LNCAP (cell line): Measurements from ENCODE around the gene RSPH1.

Experiments
- TF ChIP-seq, protein P1 (sequence below): fragments of 450-650 bp; IDR thresholded peaks from 2 replicates; pipeline ENCODE4 v1.5.1; 2017; ENCODE audit warnings: mild to moderate bottlenecking

RSPH1 gene

DNA sequence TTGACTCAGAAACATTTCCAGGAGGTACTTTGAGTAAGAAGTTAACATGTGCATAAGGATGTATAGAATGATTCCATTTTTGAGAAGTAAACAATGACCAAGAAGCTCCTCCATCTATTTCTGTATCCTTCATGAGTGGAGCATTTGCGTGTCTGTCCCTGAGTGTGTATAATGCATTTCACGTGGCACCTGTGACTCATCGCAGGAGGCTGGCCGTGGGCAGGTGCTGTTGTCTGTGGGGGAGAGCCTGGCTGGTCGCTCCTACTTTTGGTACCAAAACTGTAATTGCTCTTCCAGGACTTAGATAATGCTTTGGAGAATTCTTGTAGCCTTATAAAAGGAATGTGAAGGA lies 34.1 kb upstream of the RSPH1 start:
- TF ChIP-seq, protein P1, sequence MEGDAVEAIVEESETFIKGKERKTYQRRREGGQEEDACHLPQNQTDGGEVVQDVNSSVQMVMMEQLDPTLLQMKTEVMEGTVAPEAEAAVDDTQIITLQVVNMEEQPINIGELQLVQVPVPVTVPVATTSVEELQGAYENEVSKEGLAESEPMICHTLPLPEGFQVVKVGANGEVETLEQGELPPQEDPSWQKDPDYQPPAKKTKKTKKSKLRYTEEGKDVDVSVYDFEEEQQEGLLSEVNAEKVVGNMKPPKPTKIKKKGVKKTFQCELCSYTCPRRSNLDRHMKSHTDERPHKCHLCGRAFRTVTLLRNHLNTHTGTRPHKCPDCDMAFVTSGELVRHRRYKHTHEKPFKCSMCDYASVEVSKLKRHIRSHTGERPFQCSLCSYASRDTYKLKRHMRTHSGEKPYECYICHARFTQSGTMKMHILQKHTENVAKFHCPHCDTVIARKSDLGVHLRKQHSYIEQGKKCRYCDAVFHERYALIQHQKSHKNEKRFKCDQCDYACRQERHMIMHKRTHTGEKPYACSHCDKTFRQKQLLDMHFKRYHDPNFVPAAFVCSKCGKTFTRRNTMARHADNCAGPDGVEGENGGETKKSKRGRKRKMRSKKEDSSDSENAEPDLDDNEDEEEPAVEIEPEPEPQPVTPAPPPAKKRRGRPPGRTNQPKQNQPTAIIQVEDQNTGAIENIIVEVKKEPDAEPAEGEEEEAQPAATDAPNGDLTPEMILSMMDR: no peak

DNA sequence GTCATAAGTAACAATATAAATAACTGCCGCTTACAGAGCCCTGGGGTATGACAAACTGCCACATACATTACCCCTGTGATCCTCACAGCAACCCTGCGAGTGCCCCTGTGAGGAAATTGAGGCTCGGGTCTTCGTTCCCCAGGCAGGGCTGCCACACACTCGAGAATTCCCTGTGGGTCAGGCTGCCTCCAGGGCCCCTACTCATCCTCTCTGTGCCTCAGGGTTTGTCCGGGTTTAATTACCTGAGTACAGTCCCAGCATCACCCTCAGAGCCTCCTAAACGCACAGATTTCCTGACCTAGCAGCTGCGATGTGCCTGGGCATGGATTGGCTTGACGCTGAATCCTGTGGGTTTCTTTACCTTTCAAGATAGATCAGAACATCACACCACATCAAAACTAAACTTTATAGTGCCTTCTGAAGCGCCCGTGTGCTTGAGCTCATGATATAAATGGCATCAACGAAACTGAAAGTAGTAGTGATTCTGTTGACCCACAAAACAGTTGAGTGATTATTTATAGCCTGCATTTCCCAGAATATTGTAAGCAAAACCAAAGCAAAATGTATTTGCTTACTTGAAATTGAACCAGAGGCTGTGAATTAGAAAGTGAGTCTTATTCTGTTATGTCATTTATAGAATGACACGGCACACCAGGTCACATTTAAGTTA lies 31.6 kb upstream of the RSPH1 start:
- TF ChIP-seq, protein P1: no peak

DNA sequence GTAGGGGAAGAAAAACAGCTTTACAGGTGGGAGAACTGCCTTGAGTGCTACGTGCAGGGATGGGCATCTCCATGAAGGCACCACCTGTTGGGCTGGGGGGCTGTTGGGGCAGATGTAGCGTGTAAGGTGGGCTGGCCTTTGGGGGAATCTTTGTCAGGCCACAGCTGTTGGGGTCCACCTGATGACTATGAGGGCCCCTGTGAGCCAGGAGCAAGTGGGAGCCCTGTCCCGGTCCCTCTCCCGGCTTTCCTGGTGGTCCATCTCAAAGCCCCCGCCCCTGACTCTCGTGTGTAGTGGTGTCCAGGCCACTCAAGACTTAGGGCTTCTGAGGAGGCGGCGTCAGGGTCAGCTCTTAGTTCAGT lies 31.1 kb upstream of the RSPH1 start:
- TF ChIP-seq, protein P1: no peak

GRCh38 chr21:42526379-42526727 lies 30.3 kb upstream of the RSPH1 start:
- TF ChIP-seq, protein P1: no peak

GRCh38 chr21:42525676-42526378 lies 29.8 kb upstream of the RSPH1 start:
- TF ChIP-seq, protein P1: no peak

- TF ChIP-seq, protein P1: no peak
Measured at GRCh38 chr21:42525029-42525581, 29.1 kb upstream of the RSPH1 start.

- TF ChIP-seq, protein P1: no peak
Measured at GRCh38 chr21:42524341-42525028, 28.5 kb upstream of the RSPH1 start.
